ENCODE measurements around the gene CPPED1.

DNA sequence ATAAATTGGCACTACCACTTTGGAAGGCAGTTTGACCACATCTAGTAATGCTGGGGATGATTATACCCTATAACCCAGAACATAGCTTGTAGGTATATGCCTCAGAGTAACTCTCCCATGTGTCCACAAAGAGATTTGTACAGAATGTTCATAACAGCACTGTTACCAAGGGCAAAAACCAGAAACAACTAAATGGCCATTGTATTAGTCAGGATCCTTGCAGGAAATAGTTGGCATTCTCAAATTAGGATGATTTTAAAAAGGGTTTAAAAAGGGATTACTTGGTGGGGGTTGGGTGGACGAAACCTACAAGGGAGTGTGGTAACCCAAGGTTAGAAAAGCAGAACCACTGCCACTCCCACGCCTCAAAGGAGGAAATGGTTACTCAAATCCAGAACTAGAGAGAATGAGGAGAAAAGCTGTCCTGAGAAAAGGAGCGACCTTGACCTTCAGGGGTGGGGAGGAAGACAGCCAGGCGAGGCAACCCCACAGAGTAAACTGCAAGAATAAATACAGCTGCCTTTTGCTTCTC, 2.1 kb downstream of the CPPED1 start:
- TF ChIP-seq, protein P1, sequence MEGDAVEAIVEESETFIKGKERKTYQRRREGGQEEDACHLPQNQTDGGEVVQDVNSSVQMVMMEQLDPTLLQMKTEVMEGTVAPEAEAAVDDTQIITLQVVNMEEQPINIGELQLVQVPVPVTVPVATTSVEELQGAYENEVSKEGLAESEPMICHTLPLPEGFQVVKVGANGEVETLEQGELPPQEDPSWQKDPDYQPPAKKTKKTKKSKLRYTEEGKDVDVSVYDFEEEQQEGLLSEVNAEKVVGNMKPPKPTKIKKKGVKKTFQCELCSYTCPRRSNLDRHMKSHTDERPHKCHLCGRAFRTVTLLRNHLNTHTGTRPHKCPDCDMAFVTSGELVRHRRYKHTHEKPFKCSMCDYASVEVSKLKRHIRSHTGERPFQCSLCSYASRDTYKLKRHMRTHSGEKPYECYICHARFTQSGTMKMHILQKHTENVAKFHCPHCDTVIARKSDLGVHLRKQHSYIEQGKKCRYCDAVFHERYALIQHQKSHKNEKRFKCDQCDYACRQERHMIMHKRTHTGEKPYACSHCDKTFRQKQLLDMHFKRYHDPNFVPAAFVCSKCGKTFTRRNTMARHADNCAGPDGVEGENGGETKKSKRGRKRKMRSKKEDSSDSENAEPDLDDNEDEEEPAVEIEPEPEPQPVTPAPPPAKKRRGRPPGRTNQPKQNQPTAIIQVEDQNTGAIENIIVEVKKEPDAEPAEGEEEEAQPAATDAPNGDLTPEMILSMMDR (IDR thresholded peaks at IDR 0.05) = no peak
- TF ChIP-seq EP300 (IDR thresholded peaks at IDR 0.05) = peak; percentile 29 to 59

All from tibial nerve (tissue), 4 donors.